Transverse colon (tissue), 4 donors: Measurements from ENCODE around the gene SNX25.

Experiments used
- POLR2A ChIP-seq: fragments of 450-650 bp; IDR thresholded peaks from one replicate; pipeline ENCODE4 v1.6.1; 2016; ENCODE audit warnings: antibody characterized with exemption, mild to moderate bottlenecking, moderate library complexity
- POLR2AphosphoS5 ChIP-seq, 3 donors: sonication (generic); formaldehyde crosslinking; IDR thresholded peaks; one replicate each; pipeline ENCODE4 v1.6.1; 2016; ENCODE audit warnings: antibody characterized with exemption in 3 of 3
- TF ChIP-seq, protein P1 (sequence below), 5 experiments: fragments of 200-600 bp in 3 of 5; fragments of 450-650 bp in 2 of 5; sonication (generic) in 3 of 5; IDR thresholded peaks; 1 replicate in 2 of 5; 2 replicates in 3 of 5; pipeline ENCODE4 v1.5.1; 2016 to 2017; ENCODE audit warnings: antibody characterized with exemption in 5 of 5, inconsistent platforms in 3 of 5, mild to moderate bottlenecking in 2 of 5, moderate library complexity in 1 of 5

DNA sequence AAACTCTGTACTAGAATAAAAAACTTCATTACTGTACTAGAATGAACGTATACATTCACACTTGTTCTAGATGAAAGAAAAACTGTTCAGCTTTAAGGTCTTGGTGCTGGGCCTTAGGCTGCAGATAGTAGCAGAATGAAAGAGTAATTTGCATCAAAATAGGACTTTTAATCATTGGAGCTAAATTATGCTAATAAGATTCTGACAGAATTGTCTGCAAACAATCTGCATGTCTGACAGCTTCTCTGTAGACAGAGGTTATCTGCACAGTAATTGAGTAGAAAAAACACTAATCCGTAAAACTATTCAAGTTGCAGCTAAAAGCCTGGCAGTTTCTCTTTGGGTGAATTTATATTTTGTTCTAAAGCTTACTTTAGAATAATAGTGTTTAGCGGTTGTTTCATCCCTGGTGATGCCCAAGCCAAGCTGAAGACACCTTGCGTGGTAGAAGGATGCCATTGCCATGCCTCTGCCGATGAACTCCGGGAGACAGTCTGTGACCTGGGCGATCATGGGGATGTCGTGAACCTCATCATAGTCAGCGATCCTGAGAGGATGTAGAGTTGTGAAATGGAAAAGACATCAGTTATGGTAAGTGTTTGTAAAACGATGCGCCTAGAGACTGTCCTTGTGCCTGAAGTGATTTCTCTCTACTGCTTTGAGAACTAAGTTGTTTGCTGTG is 161.0 kb downstream of the SNX25 start:
- TF ChIP-seq, protein P1, sequence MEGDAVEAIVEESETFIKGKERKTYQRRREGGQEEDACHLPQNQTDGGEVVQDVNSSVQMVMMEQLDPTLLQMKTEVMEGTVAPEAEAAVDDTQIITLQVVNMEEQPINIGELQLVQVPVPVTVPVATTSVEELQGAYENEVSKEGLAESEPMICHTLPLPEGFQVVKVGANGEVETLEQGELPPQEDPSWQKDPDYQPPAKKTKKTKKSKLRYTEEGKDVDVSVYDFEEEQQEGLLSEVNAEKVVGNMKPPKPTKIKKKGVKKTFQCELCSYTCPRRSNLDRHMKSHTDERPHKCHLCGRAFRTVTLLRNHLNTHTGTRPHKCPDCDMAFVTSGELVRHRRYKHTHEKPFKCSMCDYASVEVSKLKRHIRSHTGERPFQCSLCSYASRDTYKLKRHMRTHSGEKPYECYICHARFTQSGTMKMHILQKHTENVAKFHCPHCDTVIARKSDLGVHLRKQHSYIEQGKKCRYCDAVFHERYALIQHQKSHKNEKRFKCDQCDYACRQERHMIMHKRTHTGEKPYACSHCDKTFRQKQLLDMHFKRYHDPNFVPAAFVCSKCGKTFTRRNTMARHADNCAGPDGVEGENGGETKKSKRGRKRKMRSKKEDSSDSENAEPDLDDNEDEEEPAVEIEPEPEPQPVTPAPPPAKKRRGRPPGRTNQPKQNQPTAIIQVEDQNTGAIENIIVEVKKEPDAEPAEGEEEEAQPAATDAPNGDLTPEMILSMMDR (IDR thresholded peaks at IDR 0.05): no peak
- TF ChIP-seq POLR2AphosphoS5 (IDR thresholded peaks at IDR 0.05) (no peak), POLR2A (no peak)
